ENCODE data around the gene NPHP4. TPM values are rescaled to one million over a fixed set of nuclear protein-coding genes. Genes with fewer than 3 reads are reported as not detected.
A peak's percentile ranks its signal among the peaks of the same experiment; 100 is the strongest.

NPHP4 gene
- total and polyA plus RNA-seq, 10 of the 15 experiments (the other 5 are each of a cell fraction or from before 2014, with no cell fraction given) = 0.16 to 10.5 (median 3.1) TPM

DNA sequence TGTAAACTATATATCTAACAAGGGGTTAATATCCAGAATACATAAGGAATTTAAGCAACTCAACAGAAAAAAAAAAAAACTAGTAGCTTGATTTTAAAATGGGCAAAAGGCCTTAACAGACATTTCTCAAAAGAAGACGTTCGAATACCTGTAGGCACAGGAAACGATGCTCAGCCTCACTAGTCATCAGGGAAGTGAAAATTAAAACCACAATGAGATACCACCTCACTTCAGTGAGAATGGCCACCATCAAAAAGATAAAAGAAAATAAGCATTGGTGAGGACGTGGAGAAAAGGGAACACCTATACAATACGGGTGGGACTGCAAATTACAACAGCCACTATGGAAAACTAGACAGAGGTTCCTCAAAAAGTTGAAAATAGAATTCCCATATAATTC lies 37.3 kb downstream of the NPHP4 start:
- RAD21 ChIA-PET (ENCODE audit: unreplicated experiment) = no interaction called here
- in situ Hi-C loops (cut with MboI) = no loop called here
- FAIRE-seq (peak; percentile 31), DNase-seq (ENCODE audit: low read depth, low spot score) (peak; percentile 3), ATAC-seq (peak; percentile 74)
- no peak overlapping the region for H3K4me3 ChIP-seq
- no peak overlapping the region for H3K4me2 ChIP-seq (ENCODE audit: control insufficient read depth, insufficient read depth)
- no peaks in the 10 kb centered on the region for H3K27me3 ChIP-seq (replicated peaks in 1 of 2; ENCODE audit: control insufficient read depth in 2 of 2, insufficient read depth in 2 of 2, low read length in 1 of 2)
- H2AFZ ChIP-seq (ENCODE audit: control insufficient read depth, low read depth, low read length) = no peak overlapping the region
- H3K79me2 ChIP-seq (ENCODE audit: control insufficient read depth, insufficient read depth, low read length) = no peaks in the 10 kb centered on the region
- no peaks in the 10 kb centered on the region for H4K20me1 ChIP-seq (ENCODE audit: control insufficient read depth, insufficient read depth)
- WGBS (ENCODE audit: insufficient coverage, insufficient replicate concordance, low lambda C conversion rate, missing lambda C conversion rate) = 29% methylated on average over 5 of the region's 5 CpGs
- no peaks in the 10 kb centered on the region for H3K4me1 ChIP-seq (ENCODE audit: control insufficient read depth, insufficient read depth, low read length)
- BruUV-seq (replicated peaks) = no TSS peak
- no peaks in the 10 kb centered on the region; a peak in 2 of 4 replicates for H3K36me3 ChIP-seq (ENCODE audit: control insufficient read depth in 2 of 2, insufficient read depth in 2 of 2, low read length in 1 of 2)
- SMC1A ChIA-PET (ENCODE audit: uncharacterized antibody, unreplicated experiment) = no interaction called here
- H3K9ac ChIP-seq (ENCODE audit: control insufficient read depth, insufficient read depth, low read length) = no peak overlapping the region
- CTCF ChIA-PET = interaction anchor here (1.6 kb wide), 1 partner anchor 230 kb away, joined by 3 read pairs; no protein-coding TSS in a partner anchor
- H3K27ac ChIP-seq (ENCODE audit: control insufficient read depth, insufficient read depth) = no peak overlapping the region
- POLR2A ChIA-PET = no interaction called here
- intact Hi-C loops (cut with micrococcal nuclease; ENCODE audit: unreplicated experiment) = no loop called here
- H3K9me3 ChIP-seq (replicated peaks; ENCODE audit: control insufficient read depth, insufficient read depth, low read length) = no peaks in the 10 kb centered on the region
- TF ChIP-seq, protein P1, sequence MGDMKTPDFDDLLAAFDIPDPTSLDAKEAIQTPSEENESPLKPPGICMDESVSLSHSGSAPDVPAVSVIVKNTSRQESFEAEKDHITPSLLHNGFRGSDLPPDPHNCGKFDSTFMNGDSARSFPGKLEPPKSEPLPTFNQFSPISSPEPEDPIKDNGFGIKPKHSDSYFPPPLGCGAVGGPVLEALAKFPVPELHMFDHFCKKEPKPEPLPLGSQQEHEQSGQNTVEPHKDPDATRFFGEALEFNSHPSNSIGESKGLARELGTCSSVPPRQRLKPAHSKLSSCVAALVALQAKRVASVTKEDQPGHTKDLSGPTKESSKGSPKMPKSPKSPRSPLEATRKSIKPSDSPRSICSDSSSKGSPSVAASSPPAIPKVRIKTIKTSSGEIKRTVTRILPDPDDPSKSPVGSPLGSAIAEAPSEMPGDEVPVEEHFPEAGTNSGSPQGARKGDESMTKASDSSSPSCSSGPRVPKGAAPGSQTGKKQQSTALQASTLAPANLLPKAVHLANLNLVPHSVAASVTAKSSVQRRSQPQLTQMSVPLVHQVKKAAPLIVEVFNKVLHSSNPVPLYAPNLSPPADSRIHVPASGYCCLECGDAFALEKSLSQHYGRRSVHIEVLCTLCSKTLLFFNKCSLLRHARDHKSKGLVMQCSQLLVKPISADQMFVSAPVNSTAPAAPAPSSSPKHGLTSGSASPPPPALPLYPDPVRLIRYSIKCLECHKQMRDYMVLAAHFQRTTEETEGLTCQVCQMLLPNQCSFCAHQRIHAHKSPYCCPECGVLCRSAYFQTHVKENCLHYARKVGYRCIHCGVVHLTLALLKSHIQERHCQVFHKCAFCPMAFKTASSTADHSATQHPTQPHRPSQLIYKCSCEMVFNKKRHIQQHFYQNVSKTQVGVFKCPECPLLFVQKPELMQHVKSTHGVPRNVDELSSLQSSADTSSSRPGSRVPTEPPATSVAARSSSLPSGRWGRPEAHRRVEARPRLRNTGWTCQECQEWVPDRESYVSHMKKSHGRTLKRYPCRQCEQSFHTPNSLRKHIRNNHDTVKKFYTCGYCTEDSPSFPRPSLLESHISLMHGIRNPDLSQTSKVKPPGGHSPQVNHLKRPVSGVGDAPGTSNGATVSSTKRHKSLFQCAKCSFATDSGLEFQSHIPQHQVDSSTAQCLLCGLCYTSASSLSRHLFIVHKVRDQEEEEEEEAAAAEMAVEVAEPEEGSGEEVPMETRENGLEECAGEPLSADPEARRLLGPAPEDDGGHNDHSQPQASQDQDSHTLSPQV (IDR thresholded peaks at IDR 0.05) = no peak
- TF ChIP-seq TBL1XR1 (IDR thresholded peaks at IDR 0.05; ENCODE audit: low read depth, low read length) (no peak), JUNB (IDR thresholded peaks at IDR 0.05) (peak; percentile 66), BACH1 (IDR thresholded peaks at IDR 0.05; ENCODE audit: borderline replicate concordance) (no peak), NR2C2 (IDR thresholded peaks at IDR 0.05; ENCODE audit: borderline replicate concordance, control insufficient read depth, insufficient read length, low read depth) (no peak), ATF7 (IDR thresholded peaks at IDR 0.05; ENCODE audit: low read depth) (no peak), TARDBP (IDR thresholded peaks at IDR 0.05; ENCODE audit: borderline replicate concordance) (no peak), HDAC2 (IDR thresholded peaks at IDR 0.05) (no peak), GATAD2B (conservative IDR thresholded peaks at IDR 0.05; ENCODE audit: low read depth) (no peak), ELK1 (IDR thresholded peaks at IDR 0.05; ENCODE audit: low read depth, low read length) (no peak), CREB1 (IDR thresholded peaks at IDR 0.05; ENCODE audit: low read depth) (no peak), ZNF24 (IDR thresholded peaks at IDR 0.05) (no peak), CBFB (IDR thresholded peaks at IDR 0.05; ENCODE audit: low read depth) (no peak), TCF12 (IDR thresholded peaks at IDR 0.05; ENCODE audit: low read depth, low read length) (no peak), EGR1 (IDR thresholded peaks at IDR 0.05; ENCODE audit: borderline replicate concordance in 1 of 2, low read depth in 2 of 2, low read length in 2 of 2) (no peak), ETV6 (conservative IDR thresholded peaks at IDR 0.05 in 1 of 2, IDR thresholded peaks at IDR 0.05 in 1 of 2; ENCODE audit: borderline replicate concordance in 1 of 2, low read depth in 1 of 2) (peak in 1 of 2 experiments; percentile 38; a peak in 1 of 4 replicates), POLR2A (IDR thresholded peaks at IDR 0.05; ENCODE audit: low read depth, low read length) (no peak)
- TF ChIP-seq, protein P2, sequence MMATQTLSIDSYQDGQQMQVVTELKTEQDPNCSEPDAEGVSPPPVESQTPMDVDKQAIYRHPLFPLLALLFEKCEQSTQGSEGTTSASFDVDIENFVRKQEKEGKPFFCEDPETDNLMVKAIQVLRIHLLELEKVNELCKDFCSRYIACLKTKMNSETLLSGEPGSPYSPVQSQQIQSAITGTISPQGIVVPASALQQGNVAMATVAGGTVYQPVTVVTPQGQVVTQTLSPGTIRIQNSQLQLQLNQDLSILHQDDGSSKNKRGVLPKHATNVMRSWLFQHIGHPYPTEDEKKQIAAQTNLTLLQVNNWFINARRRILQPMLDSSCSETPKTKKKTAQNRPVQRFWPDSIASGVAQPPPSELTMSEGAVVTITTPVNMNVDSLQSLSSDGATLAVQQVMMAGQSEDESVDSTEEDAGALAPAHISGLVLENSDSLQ (IDR thresholded peaks at IDR 0.05) = no peak
- TF ChIP-seq, protein P3, sequence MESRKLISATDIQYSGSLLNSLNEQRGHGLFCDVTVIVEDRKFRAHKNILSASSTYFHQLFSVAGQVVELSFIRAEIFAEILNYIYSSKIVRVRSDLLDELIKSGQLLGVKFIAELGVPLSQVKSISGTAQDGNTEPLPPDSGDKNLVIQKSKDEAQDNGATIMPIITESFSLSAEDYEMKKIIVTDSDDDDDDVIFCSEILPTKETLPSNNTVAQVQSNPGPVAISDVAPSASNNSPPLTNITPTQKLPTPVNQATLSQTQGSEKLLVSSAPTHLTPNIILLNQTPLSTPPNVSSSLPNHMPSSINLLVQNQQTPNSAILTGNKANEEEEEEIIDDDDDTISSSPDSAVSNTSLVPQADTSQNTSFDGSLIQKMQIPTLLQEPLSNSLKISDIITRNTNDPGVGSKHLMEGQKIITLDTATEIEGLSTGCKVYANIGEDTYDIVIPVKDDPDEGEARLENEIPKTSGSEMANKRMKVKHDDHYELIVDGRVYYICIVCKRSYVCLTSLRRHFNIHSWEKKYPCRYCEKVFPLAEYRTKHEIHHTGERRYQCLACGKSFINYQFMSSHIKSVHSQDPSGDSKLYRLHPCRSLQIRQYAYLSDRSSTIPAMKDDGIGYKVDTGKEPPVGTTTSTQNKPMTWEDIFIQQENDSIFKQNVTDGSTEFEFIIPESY (IDR thresholded peaks at IDR 0.05) = no peak

All from GM12878 (cell line).